ENCODE data around the gene NOL3. TPM values are rescaled to one million over a fixed set of nuclear protein-coding genes. Genes with fewer than 3 reads are reported as not detected.

Gene NOL3
- total and polyA plus RNA-seq, 2 of the 13 experiments (the other 11 are each of a cell fraction or from before 2014, with no cell fraction given): 5.7 to 20.5 TPM

DNA sequence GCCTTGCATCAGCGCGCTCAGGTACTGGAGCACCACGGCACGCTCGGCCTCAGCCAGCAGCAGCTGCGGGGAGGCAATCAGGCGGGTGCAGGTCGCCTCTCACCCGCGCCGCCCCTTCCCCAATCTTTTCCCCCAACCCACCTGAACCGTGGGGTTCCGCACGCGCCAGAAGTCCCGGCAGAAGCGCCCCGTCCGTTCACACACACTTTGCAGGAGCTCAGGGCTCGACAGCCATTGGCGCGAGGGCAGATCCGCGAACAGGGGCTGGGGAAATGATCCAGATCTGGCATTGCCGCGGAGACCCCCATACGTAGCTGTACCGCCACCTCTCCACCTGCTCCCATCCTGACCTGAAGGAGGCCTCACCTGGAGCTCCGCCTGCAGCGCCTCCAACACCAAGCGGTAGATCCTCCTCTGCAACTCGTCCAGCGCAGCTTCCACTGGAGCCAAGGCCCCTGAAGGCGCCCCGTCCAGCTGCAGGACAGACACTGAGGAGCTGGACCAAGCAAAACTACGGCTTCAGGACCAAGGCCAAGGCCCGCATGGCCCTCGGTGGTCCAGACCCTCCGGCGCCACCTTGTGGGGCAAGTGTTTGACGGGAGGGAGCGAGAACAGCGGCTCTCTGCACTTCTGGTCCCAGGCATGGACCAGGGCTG, 14.8 kb downstream of the NOL3 start (continued):
- TF ChIP-seq MTERF4 (CRISPR knock-in tag; IDR thresholded peaks at IDR 0.05) (0 out of 2 replicates have a peak, but pooled peaks have one; percentile 81), SRSF4 (IDR thresholded peaks at IDR 0.05; ENCODE audit: low read depth, low read length, poor library complexity, severe bottlenecking) (no peak), ZNF841 (CRISPR knock-in tag; IDR thresholded peaks at IDR 0.05; ENCODE audit: borderline replicate concordance) (no peak; the same call in 1 of the 2 replicates), ZNF724P (CRISPR knock-in tag; IDR thresholded peaks at IDR 0.05; ENCODE audit: borderline replicate concordance) (peak; percentile 95; the same call in 1 of the 2 replicates), ISL2 (CRISPR knock-in tag; IDR thresholded peaks at IDR 0.05) (peak; percentile 61; the same call in 1 of the 2 replicates), CEBPZ (IDR thresholded peaks at IDR 0.05; ENCODE audit: low read length) (no peak), EP300 (IDR thresholded peaks at IDR 0.05; ENCODE audit: low read depth in 2 of 2, low read length in 2 of 2) (no peak; a peak in 1 of 4 replicates), EP300 (CRISPR knock-in tag; IDR thresholded peaks at IDR 0.05; ENCODE audit: borderline replicate concordance) (no peak), ZNF766 (CRISPR knock-in tag; IDR thresholded peaks at IDR 0.05; ENCODE audit: borderline replicate concordance) (peak; percentile 90; the same call in 1 of the 2 replicates), PAXIP1 (CRISPR knock-in tag; conservative IDR thresholded peaks at IDR 0.05) (no peak), U2AF1 (optimal IDR thresholded peaks at IDR 0.05; ENCODE audit: low read depth, low read length) (no peak), TOPORS (CRISPR knock-in tag; IDR thresholded peaks at IDR 0.05) (no peak), ZFP37 (CRISPR knock-in tag; IDR thresholded peaks at IDR 0.05; ENCODE audit: borderline replicate concordance) (peak; percentile 52; the same call in 1 of the 2 replicates), SMAD9 (CRISPR knock-in tag; IDR thresholded peaks at IDR 0.05) (no peak), DPF2 (CRISPR knock-in tag; IDR thresholded peaks at IDR 0.05; ENCODE audit: borderline replicate concordance, low read depth) (no peak), ZNF776 (CRISPR knock-in tag; IDR thresholded peaks at IDR 0.05) (peak; percentile 97)
- TF ChIP-seq, protein P1, sequence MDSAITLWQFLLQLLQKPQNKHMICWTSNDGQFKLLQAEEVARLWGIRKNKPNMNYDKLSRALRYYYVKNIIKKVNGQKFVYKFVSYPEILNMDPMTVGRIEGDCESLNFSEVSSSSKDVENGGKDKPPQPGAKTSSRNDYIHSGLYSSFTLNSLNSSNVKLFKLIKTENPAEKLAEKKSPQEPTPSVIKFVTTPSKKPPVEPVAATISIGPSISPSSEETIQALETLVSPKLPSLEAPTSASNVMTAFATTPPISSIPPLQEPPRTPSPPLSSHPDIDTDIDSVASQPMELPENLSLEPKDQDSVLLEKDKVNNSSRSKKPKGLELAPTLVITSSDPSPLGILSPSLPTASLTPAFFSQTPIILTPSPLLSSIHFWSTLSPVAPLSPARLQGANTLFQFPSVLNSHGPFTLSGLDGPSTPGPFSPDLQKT (CRISPR knock-in tag; IDR thresholded peaks at IDR 0.05; ENCODE audit: borderline replicate concordance): peak; percentile 67; the same call in 1 of the 2 replicates
